ENCODE results near the gene IDE.
"Not testable (repeated sequence)": the region's sequence is repeated elsewhere in the genome, so short reads cannot be mapped to it uniquely, and the experiment has no call there.

Gene IDE

GRCh38 chr10:92413519-92413918 lies 160.4 kb downstream of the IDE start:
- no peak for DNase-seq

GRCh38 chr10:92413011-92413410 lies 160.9 kb downstream of the IDE start:
- DNase-seq, result no peak

GRCh38 chr10:92411406-92411805 lies 162.5 kb downstream of the IDE start:
- no peak for DNase-seq

DNA sequence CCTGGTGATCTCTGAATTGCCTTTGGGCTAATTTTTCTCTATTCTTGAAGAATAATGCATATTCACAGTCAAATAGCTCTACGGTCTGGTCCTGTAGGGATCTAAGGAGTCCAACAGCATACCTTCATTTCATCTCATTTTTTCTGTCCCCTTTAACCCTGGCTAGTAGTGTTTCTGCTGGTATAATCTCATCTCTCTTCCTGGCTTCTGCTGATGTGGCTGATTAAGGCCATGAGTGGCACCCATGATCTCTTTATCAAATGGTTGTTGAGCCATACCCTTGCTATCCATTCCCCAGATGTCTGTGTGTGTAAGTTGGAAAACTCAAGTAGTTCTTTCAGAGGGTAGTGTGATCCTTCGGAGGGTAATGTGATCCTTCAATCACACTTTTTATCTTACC lies 163.4 kb downstream of the IDE start:
- no peak for DNase-seq

GRCh38 chr10:92408017-92408361 lies 165.9 kb downstream of the IDE start:
- DNase-seq, result no peak

- DNase-seq, result no peak
These were observed 166.4 kb downstream of the IDE start for GRCh38 chr10:92407305-92408016.

DNA sequence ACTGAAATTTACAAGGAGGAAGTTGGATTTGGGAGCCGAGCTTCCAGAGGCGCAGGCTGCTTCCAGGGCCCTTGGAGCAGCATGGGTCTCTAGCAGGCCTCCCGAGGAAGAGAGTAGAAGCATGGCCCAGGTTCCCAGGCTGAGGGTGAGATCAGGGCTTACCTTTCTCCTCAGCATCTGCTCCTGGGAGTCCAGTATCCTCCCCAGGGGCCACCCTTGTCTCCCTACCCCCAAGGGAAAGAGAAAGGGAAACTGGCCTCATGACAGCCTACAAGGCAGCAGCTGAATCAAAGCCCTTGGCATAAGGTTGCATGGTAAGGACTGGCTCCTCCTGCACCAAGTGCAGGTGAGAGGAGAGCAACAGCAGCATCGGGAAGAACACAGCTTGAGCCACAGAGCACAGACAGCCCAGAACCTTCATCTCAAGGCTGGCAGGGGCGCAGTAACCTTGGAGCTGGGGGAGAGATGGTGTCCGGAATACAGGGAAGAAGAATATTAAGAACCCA lies 168.4 kb downstream of the IDE start:
- DNase-seq, result no peak

GRCh38 chr10:92404612-92405418 lies 169.1 kb downstream of the IDE start:
- no peak for DNase-seq

DNA sequence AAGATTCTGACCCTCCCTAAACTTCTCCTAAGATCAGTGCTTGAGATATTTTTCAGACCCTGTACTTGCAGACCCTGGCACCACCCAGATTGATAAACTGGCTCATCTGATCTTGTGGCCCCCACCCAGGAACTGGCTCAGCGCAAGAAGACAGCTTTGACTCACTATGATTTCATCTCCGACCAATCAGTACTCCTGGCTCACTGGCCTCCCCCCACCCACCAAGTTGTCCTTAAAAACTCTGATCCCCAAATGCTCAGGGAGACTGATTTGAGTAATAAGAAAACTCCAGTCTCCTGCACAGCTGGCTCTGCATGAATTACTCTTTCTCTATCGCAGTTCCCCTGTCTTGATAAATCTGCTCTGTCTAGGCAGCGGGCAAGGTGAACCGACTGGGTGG lies 171.7 kb downstream of the IDE start:
- DNase-seq, result not testable (repeated sequence)

All from bone marrow (tissue), 2 donors.